ENCODE measurements around the gene CYP2C18.
A peak's percentile ranks its signal among the peaks of the same experiment; 100 is the strongest.
"Not testable (repeated sequence)": the region's sequence is repeated elsewhere in the genome, so short reads cannot be mapped to it uniquely, and the experiment has no call there.

CYP2C18 gene

GRCh38 chr10:94747838-94748237, 64.3 kb downstream of the CYP2C18 start:
- no peak for DNase-seq

- no peak for DNase-seq
Observed at GRCh38 chr10:94757916-94758315, 74.4 kb downstream of the CYP2C18 start.

- DNase-seq: no peak
Observed at GRCh38 chr10:94760586-94761178, 77.2 kb downstream of the CYP2C18 start.

- DNase-seq: peak in 1 of 3 experiments; percentile 0
Observed at GRCh38 chr10:94762393-94762792, 78.9 kb downstream of the CYP2C18 start, which contains the start of gene CYP2C19. Gene CYP2C19 (plus strand): TSS chr10:94762681. CDS start chr10:94762706, 25 bp downstream.

GRCh38 chr10:94775425-94775824, 91.9 kb downstream of the CYP2C18 start:
- DNase-seq: not testable (repeated sequence)

- no peak for DNase-seq
Observed at GRCh38 chr10:94777886-94778458, 94.4 kb downstream of the CYP2C18 start.

GRCh38 chr10:94780844-94781243, 97.3 kb downstream of the CYP2C18 start:
- no peak for DNase-seq

GRCh38 chr10:94784256-94784655, 100.7 kb downstream of the CYP2C18 start:
- no peak for DNase-seq

GRCh38 chr10:94785211-94785610, 101.7 kb downstream of the CYP2C18 start:
- no peak for DNase-seq

All from NCI-H1417 (cell line).